C4-2B (cell line): ENCODE results near the gene LRRC4.

Experiments used
- H3K27ac ChIP-seq: fragments of 450-650 bp; 2 replicates; pipeline ENCODE4 v1.5.1; 2017
- CTCF ChIP-seq: fragments of 450-650 bp; conservative IDR thresholded peaks from 2 replicates; pipeline ENCODE4 v1.5.1; 2017; ENCODE audit warnings: mild to moderate bottlenecking
- ZFX ChIP-seq: fragments of 450-650 bp; IDR thresholded peaks from 2 replicates; pipeline ENCODE4 v1.6.1; 2017

LRRC4 gene

GRCh38 chr7:128031901-128032604, 816 bp upstream of the LRRC4 start:
- H3K27ac ChIP-seq, result no peak overlapping the region
- TF ChIP-seq CTCF, result no peak
- no peak for TF ChIP-seq ZFX

- TF ChIP-seq ZFX (no peak), CTCF (no peak)
- no peak overlapping the region for H3K27ac ChIP-seq
Measured at GRCh38 chr7:128030263-128030653, 979 bp downstream of the LRRC4 start.

- TF ChIP-seq ZFX (no peak), CTCF (no peak)
- H3K27ac ChIP-seq, result no peak overlapping the region
Measured at GRCh38 chr7:128029405-128029995, 1.7 kb downstream of the LRRC4 start.

GRCh38 chr7:128027485-128027980, 3.7 kb downstream of the LRRC4 start:
- TF ChIP-seq ZFX (no peak), CTCF (no peak)
- no peak overlapping the region for H3K27ac ChIP-seq

GRCh38 chr7:128026551-128026950, 4.7 kb downstream of the LRRC4 start:
- no peak for TF ChIP-seq CTCF
- TF ChIP-seq ZFX, result no peak
- H3K27ac ChIP-seq, result no peak overlapping the region

GRCh38 chr7:128025819-128026218, 5.4 kb downstream of the LRRC4 start:
- no peak for TF ChIP-seq CTCF
- TF ChIP-seq ZFX, result no peak
- no peak overlapping the region for H3K27ac ChIP-seq

- no peak overlapping the region for H3K27ac ChIP-seq
- TF ChIP-seq ZFX, result no peak
- TF ChIP-seq CTCF, result no peak
Measured at GRCh38 chr7:128025380-128025779, 5.9 kb downstream of the LRRC4 start.
